Measurements from ENCODE around the gene SUPT3H. TPM values are rescaled to one million over a fixed set of nuclear protein-coding genes. Genes with fewer than 3 reads are reported as not detected.

Gene SUPT3H
- total RNA-seq, 4 donors from 2014 or later: 1.1 to 4.7 (median 3.7) TPM

GRCh38 chr6:45026003-45026516 is 351.7 kb downstream of the SUPT3H start:
- Histone ChIP-seq H3K9me3 (no peaks in the 10 kb centered on the region), H3K27me3 (no peaks in the 10 kb centered on the region), H3K4me1 (no peaks in the 10 kb centered on the region), H3K27ac (no peak overlapping the region), H3K4me3 (no peak overlapping the region), H3K36me3 (no peaks in the 10 kb centered on the region)
- TF ChIP-seq EP300 (IDR thresholded peaks at IDR 0.05) (no peak), POLR2A (IDR thresholded peaks at IDR 0.05) (no peak), CTCF (IDR thresholded peaks at IDR 0.05) (no peak), POLR2AphosphoS5 (IDR thresholded peaks at IDR 0.05) (no peak)
- DNase-seq (ENCODE audit: low spot score in 2 of 2): no peak
- 97% methylated on average over 2 of the region's 2 CpGs for WGBS

- no peaks in the 10 kb centered on the region for H3K9me3 ChIP-seq
- 99% methylated on average over 3 of the region's 3 CpGs for WGBS
Observed at GRCh38 chr6:45024610-45025009, 353.1 kb downstream of the SUPT3H start.

GRCh38 chr6:45021676-45022075 is 356.1 kb downstream of the SUPT3H start:
- TF ChIP-seq CTCF (IDR thresholded peaks at IDR 0.05) (no peak), EP300 (IDR thresholded peaks at IDR 0.05) (no peak), POLR2A (IDR thresholded peaks at IDR 0.05) (no peak), POLR2AphosphoS5 (IDR thresholded peaks at IDR 0.05) (no peak)
- H3K27me3 ChIP-seq: no peaks in the 10 kb centered on the region
- no peaks in the 10 kb centered on the region for H3K4me1 ChIP-seq
- H3K36me3 ChIP-seq: no peaks in the 10 kb centered on the region
- WGBS: 56% methylated on average over 2 of the region's 2 CpGs
- H3K4me3 ChIP-seq: no peak overlapping the region
- no peaks in the 10 kb centered on the region for H3K9me3 ChIP-seq
- no peak overlapping the region for H3K27ac ChIP-seq
- DNase-seq (ENCODE audit: low spot score in 2 of 2): no peak

More at GRCh38 chr6:45024610-45025009, 353.1 kb downstream of the SUPT3H start:
- TF ChIP-seq CTCF (IDR thresholded peaks at IDR 0.05) (no peak), POLR2AphosphoS5 (IDR thresholded peaks at IDR 0.05) (no peak), POLR2A (IDR thresholded peaks at IDR 0.05) (no peak), EP300 (IDR thresholded peaks at IDR 0.05) (no peak)
- Histone ChIP-seq H3K4me3 (no peak overlapping the region), H3K27ac (no peak overlapping the region), H3K4me1 (no peaks in the 10 kb centered on the region), H3K36me3 (no peaks in the 10 kb centered on the region), H3K27me3 (no peaks in the 10 kb centered on the region)
- no peak for DNase-seq (ENCODE audit: low spot score in 2 of 2)

- Histone ChIP-seq H3K4me1 (no peaks in the 10 kb centered on the region), H3K27me3 (no peaks in the 10 kb centered on the region), H3K9me3 (no peaks in the 10 kb centered on the region), H3K36me3 (no peaks in the 10 kb centered on the region), H3K4me3 (no peak overlapping the region), H3K27ac (no peak overlapping the region)
- TF ChIP-seq POLR2A (IDR thresholded peaks at IDR 0.05) (no peak), EP300 (IDR thresholded peaks at IDR 0.05) (no peak), CTCF (IDR thresholded peaks at IDR 0.05) (no peak), POLR2AphosphoS5 (IDR thresholded peaks at IDR 0.05) (no peak)
- DNase-seq (ENCODE audit: low spot score in 2 of 2): no peak
Observed at GRCh38 chr6:45012687-45013086, 365.0 kb downstream of the SUPT3H start.

- no peak for DNase-seq (ENCODE audit: low spot score in 2 of 2)
- TF ChIP-seq EP300 (IDR thresholded peaks at IDR 0.05) (no peak), CTCF (IDR thresholded peaks at IDR 0.05) (no peak), POLR2AphosphoS5 (IDR thresholded peaks at IDR 0.05) (no peak), POLR2A (IDR thresholded peaks at IDR 0.05) (no peak)
- H3K27me3 ChIP-seq: no peaks in the 10 kb centered on the region
- H3K36me3 ChIP-seq: no peaks in the 10 kb centered on the region
- H3K9me3 ChIP-seq: no peaks in the 10 kb centered on the region
- H3K27ac ChIP-seq: no peak overlapping the region
- H3K4me3 ChIP-seq: no peak overlapping the region
- H3K4me1 ChIP-seq: no peaks in the 10 kb centered on the region
- 93% methylated on average over 3 of the region's 3 CpGs for WGBS
Observed at GRCh38 chr6:45009576-45009975, 368.2 kb downstream of the SUPT3H start.
